Neuron (in vitro differentiated cells): Measurements from ENCODE around the gene UBASH3B.

Source experiments
- H2AFZ ChIP-seq: one replicate; pipeline ENCODE4 v1.6.1; 2013; ENCODE audit warnings: low read depth, mild to moderate bottlenecking, inconsistent platforms, low read length, moderate library complexity
- H3K27me3 ChIP-seq: one replicate; pipeline ENCODE4 v1.6.1; 2013; ENCODE audit warnings: low read length; ENCODE audit not compliant: insufficient read depth
- H3K36me3 ChIP-seq: one replicate; pipeline ENCODE4 v1.6.1; 2013; ENCODE audit warnings: low read length; ENCODE audit not compliant: insufficient read depth
- H3K4me1 ChIP-seq: one replicate; pipeline ENCODE4 v1.6.1; 2013; ENCODE audit warnings: low read length; ENCODE audit not compliant: insufficient read depth
- H3K4me3 ChIP-seq: 2 replicates; pipeline ENCODE4 v1.5.1; 2013; ENCODE audit warnings: mild to moderate bottlenecking, low read length, moderate library complexity
- H3K9me3 ChIP-seq: one replicate; pipeline ENCODE4 v1.6.1; 2013; ENCODE audit warnings: low read length

Gene UBASH3B

DNA sequence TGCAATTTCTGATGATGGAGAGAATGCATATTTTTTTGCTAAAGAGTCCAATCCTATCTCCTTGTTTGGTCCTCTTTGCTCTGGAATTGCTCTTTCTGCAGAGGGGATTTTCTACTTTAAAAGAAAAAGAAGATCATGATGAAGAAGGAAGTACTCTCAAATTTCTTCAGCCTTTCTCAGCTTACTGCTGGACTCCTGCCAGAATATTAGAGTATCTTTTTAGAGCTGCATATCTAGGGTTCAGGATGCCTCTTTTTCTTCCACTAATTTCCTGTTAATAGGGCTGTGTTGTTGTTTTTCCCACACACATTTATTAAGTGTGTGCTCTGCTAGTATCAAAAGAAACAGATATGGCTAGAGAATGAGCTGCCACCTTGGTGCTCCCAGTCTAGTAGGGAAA is 18.2 kb downstream of the UBASH3B start:
- Histone ChIP-seq H3K27me3 (no peaks in the 10 kb centered on the region), H3K9me3 (peaks cover 6% of the 10 kb centered on the region), H3K4me1 (peaks cover 8% of the 10 kb centered on the region), H2AFZ (no peak overlapping the region), H3K4me3 (no peak overlapping the region), H3K36me3 (no peaks in the 10 kb centered on the region)

- H3K36me3 ChIP-seq, result no peaks in the 10 kb centered on the region
- H3K27me3 ChIP-seq, result no peaks in the 10 kb centered on the region
- H3K9me3 ChIP-seq, result no peaks in the 10 kb centered on the region
- H3K4me3 ChIP-seq, result no peak overlapping the region
- no peak overlapping the region for H2AFZ ChIP-seq
- peaks cover 8% of the 10 kb centered on the region for H3K4me1 ChIP-seq
These were observed 21.1 kb downstream of the UBASH3B start for GRCh38 chr11:122676638-122677037.

DNA sequence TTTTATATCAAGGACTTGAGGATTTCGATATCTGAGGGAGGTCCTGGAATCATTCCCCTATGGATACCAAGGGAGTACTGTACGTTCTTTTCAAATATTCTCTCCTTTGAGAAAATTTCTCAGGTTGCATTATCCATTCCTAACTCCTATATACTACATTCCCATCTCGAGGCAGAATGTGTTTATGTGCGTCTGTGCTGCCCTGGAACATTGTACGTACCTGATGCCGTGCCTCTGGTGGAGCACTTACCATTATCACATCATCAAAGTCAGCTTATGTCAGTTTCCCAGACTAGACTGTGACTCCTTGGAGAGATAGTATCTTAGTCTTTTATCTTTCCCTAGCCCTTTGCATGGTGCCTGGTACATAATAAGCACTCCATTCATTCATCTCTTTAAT is 21.7 kb downstream of the UBASH3B start:
- Histone ChIP-seq H3K36me3 (no peaks in the 10 kb centered on the region), H3K9me3 (no peaks in the 10 kb centered on the region), H3K4me1 (peaks cover 8% of the 10 kb centered on the region), H3K4me3 (no peak overlapping the region), H3K27me3 (no peaks in the 10 kb centered on the region), H2AFZ (no peak overlapping the region)

- Histone ChIP-seq H3K36me3 (no peaks in the 10 kb centered on the region), H3K9me3 (no peaks in the 10 kb centered on the region), H2AFZ (no peak overlapping the region), H3K27me3 (no peaks in the 10 kb centered on the region), H3K4me3 (no peak overlapping the region), H3K4me1 (peaks cover 8% of the 10 kb centered on the region)
These were observed 22.9 kb downstream of the UBASH3B start for GRCh38 chr11:122678406-122678805.

- Histone ChIP-seq H3K27me3 (no peaks in the 10 kb centered on the region), H3K4me3 (no peak overlapping the region), H2AFZ (no peak overlapping the region), H3K9me3 (no peaks in the 10 kb centered on the region), H3K36me3 (no peaks in the 10 kb centered on the region), H3K4me1 (peaks cover 8% of the 10 kb centered on the region)
These were observed 23.9 kb downstream of the UBASH3B start for GRCh38 chr11:122679466-122679865.

GRCh38 chr11:122681070-122681469 is 25.5 kb downstream of the UBASH3B start:
- no peaks in the 10 kb centered on the region for H3K36me3 ChIP-seq
- no peak overlapping the region for H3K4me3 ChIP-seq
- no peaks in the 10 kb centered on the region for H3K27me3 ChIP-seq
- no peak overlapping the region for H2AFZ ChIP-seq
- H3K9me3 ChIP-seq, result no peaks in the 10 kb centered on the region
- peaks cover 2% of the 10 kb centered on the region for H3K4me1 ChIP-seq

DNA sequence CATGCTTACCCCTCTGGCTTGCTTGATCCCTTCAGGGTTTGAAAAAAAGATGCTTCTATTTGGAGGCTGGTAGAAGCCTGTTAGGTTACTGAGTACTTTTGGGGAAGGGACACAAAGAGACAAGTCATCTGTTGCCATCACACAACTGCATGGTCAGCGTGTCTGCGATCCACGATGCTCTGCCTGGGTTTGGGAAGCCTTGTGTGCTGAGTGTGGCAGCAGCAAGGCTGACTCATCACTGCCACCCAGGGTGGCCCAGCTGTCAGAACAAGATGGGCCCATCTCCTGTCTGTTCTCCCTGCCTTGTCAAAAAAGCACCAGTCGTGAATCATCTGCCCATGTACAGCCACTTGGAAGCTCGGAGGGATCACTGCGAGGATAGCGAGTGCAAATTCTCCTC is 26.2 kb downstream of the UBASH3B start:
- no peaks in the 10 kb centered on the region for H3K36me3 ChIP-seq
- H3K9me3 ChIP-seq, result no peaks in the 10 kb centered on the region
- H2AFZ ChIP-seq, result no peak overlapping the region
- peaks cover under 1% of the 10 kb centered on the region for H3K4me1 ChIP-seq
- no peaks in the 10 kb centered on the region for H3K27me3 ChIP-seq
- H3K4me3 ChIP-seq, result no peak overlapping the region

DNA sequence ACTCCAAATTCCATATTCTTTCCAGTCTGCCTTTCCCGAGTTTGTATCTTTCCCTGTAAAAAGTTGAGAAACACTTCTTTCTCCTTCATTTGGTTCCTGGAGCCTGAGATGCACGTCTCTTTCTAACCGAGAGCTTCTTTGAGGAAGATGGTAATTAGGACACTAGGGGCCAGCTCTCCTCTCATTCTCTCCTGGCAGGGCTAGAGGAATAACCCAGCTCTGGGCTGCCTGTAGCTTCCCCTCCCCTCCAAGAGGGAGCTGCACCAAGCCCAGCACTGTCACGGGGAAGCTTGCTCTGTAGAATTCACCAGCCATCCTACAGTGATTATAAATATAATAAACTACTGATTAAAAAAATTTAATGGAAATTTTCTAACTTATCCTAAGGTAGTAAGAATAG is 26.9 kb downstream of the UBASH3B start:
- no peak overlapping the region for H3K4me3 ChIP-seq
- no peaks in the 10 kb centered on the region for H3K36me3 ChIP-seq
- H3K4me1 ChIP-seq, result no peaks in the 10 kb centered on the region
- no peaks in the 10 kb centered on the region for H3K9me3 ChIP-seq
- H2AFZ ChIP-seq, result no peak overlapping the region
- no peaks in the 10 kb centered on the region for H3K27me3 ChIP-seq

GRCh38 chr11:122685041-122685440 is 29.5 kb downstream of the UBASH3B start:
- Histone ChIP-seq H3K4me1 (no peaks in the 10 kb centered on the region), H3K27me3 (no peaks in the 10 kb centered on the region), H3K9me3 (no peaks in the 10 kb centered on the region), H2AFZ (no peak overlapping the region), H3K36me3 (no peaks in the 10 kb centered on the region), H3K4me3 (no peak overlapping the region)

- Histone ChIP-seq H2AFZ (no peak overlapping the region), H3K4me1 (peaks cover 6% of the 10 kb centered on the region), H3K9me3 (no peaks in the 10 kb centered on the region), H3K36me3 (no peaks in the 10 kb centered on the region), H3K4me3 (no peak overlapping the region), H3K27me3 (no peaks in the 10 kb centered on the region)
These were observed 30.6 kb downstream of the UBASH3B start for GRCh38 chr11:122686111-122686510.

- Histone ChIP-seq H2AFZ (no peak overlapping the region), H3K4me3 (no peak overlapping the region), H3K9me3 (no peaks in the 10 kb centered on the region), H3K27me3 (no peaks in the 10 kb centered on the region), H3K36me3 (no peaks in the 10 kb centered on the region), H3K4me1 (peaks cover 16% of the 10 kb centered on the region)
These were observed 34.9 kb downstream of the UBASH3B start for GRCh38 chr11:122690384-122690783.

- no peaks in the 10 kb centered on the region for H3K36me3 ChIP-seq
- H2AFZ ChIP-seq, result peak overlapping the region; percentile 49
- peaks cover 16% of the 10 kb centered on the region for H3K4me1 ChIP-seq
- no peak overlapping the region for H3K4me3 ChIP-seq
- H3K27me3 ChIP-seq, result no peaks in the 10 kb centered on the region
- H3K9me3 ChIP-seq, result no peaks in the 10 kb centered on the region
These were observed 35.5 kb downstream of the UBASH3B start for GRCh38 chr11:122690801-122691548.

GRCh38 chr11:122691549-122692150 is 36.1 kb downstream of the UBASH3B start:
- H3K27me3 ChIP-seq, result no peaks in the 10 kb centered on the region
- H3K36me3 ChIP-seq, result no peaks in the 10 kb centered on the region
- H3K4me3 ChIP-seq, result no peak overlapping the region
- peaks cover 16% of the 10 kb centered on the region for H3K4me1 ChIP-seq
- H3K9me3 ChIP-seq, result no peaks in the 10 kb centered on the region
- peak overlapping the region; percentile 49 for H2AFZ ChIP-seq

GRCh38 chr11:122692444-122692843 is 36.9 kb downstream of the UBASH3B start:
- H3K36me3 ChIP-seq, result no peaks in the 10 kb centered on the region
- no peaks in the 10 kb centered on the region for H3K27me3 ChIP-seq
- peaks cover 16% of the 10 kb centered on the region for H3K4me1 ChIP-seq
- H3K4me3 ChIP-seq, result no peak overlapping the region
- no peaks in the 10 kb centered on the region for H3K9me3 ChIP-seq
- no peak overlapping the region for H2AFZ ChIP-seq
